NCI-H524 treated with DMSO at 0.1 percent for 48 hours (cell line): ENCODE results near the gene TRIM9.
A peak's percentile ranks its signal among the peaks of the same experiment; 100 is the strongest.
"Not testable (repeated sequence)": the region's sequence is repeated elsewhere in the genome, so short reads cannot be mapped to it uniquely, and the experiment has no call there.

Experiments
- DNase-seq: peaks from one replicate; lab custom pipeline; 2025; lab: John Stamatoyannopoulos, UW

Gene TRIM9

GRCh38 chr14:50963919-50964318 is 131.0 kb downstream of the TRIM9 start:
- DNase-seq: no peak

DNA sequence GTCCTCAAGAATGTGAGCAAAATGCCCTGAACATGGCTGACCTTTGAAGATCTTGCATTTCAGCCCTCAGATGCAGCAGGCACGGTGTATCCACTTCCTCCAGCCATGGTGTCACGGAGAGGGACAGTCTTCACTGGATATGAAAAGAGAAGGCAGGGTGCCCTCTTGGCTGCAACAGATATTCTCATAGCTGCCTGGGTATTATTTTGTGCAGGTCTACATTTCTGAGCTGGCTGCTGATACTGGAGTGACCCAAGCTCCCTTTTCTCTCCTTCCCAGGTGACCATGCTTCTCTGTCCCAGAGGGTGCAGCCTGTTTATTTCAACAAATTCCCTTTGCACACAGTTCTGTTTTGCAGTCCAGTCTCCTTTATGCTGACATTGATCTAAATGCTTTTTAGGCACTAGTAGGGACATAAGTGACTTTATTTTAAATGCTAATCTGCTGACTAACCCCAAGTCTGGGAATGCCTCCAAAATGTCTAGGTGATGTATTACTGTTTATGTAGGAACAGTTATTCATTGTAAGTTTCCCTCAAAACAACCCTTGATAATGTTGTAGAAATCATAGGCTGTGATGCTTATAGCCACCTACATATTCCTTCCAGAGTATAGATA is 133.2 kb downstream of the TRIM9 start:
- no peak for DNase-seq

GRCh38 chr14:50957296-50957695 is 137.6 kb downstream of the TRIM9 start:
- DNase-seq: no peak

DNA sequence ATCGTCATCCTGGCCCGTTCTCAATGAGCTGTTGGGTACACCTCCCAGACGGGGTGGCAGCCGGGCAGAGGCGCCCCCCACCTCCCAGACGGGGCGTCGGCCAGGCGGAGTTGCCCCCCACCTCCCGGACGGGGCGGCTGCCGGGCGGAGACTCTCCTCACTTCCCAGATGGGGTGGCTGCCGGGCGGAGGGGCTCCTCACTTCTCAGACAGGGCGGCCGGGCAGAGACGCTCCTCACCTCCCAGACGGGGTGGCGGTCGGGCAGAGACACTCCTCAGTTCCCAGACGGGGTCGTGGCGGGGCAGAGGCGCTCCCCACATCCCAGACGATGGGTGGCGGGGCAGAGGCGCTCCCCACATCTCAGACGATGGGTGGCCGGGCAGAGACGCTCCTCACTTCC is 138.5 kb downstream of the TRIM9 start:
- DNase-seq: not testable (repeated sequence)

DNA sequence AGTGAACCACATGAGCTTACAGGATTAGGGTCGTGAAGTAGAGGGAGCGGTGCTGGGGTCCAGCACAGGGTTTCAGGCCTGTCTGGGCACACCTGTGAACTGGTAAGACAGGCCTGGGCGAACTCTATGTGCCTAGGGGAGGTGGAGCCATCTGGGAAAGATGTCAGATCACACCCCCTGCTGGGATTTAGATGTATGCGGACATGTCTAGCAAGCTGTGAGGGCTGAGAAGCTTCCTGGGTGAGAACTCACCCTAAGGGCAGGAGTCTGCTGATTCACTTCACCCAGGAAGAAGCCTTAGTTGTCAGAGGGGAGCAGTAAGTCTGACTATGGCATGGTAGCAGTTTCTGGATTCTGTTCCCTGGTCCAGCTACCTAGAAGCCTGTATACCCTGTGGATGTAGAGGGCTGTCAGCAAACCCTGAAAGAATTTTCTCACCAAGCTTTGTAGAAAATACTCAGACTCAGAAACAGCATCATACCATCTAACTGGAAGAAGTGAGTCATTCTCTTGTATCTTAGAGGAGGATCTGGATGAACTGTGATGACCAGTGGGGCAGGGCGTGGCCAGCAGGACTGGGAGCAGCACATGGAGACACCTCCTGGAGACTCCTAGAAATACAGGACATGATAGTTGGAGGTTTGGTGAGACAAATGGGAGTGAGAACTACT is 139.4 kb downstream of the TRIM9 start:
- peak; percentile 44 for DNase-seq

DNA sequence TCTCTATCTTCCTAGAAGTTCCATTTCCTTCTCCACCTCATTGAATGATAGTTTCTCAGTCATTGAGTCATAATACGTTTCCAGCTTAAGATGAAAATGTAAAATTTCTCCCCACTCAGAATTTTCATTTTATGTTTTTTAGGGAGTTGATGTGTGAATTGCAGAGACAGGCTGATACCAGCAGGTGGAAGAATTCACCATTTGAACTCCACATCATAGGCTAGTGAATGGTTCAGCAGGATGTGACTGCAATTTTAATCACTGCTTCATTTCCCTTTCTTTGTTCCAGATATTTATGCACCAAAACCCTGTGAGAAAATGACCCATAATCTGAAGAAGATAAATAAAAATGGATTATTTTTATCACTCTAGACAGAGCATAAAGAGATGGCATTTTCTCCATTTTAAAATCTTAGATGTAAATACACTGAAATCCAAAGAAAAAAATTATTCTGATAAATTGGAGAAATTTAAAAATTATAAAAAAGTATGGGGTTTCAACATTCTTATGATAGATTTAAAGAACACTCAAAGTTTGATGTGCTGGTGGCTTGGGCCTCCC is 140.0 kb downstream of the TRIM9 start:
- DNase-seq: no peak

- DNase-seq: no peak
These were observed 141.4 kb downstream of the TRIM9 start for GRCh38 chr14:50953502-50953901.

GRCh38 chr14:50951032-50951431 is 143.9 kb downstream of the TRIM9 start:
- no peak for DNase-seq

GRCh38 chr14:50948205-50948604 is 146.7 kb downstream of the TRIM9 start:
- no peak for DNase-seq

DNA sequence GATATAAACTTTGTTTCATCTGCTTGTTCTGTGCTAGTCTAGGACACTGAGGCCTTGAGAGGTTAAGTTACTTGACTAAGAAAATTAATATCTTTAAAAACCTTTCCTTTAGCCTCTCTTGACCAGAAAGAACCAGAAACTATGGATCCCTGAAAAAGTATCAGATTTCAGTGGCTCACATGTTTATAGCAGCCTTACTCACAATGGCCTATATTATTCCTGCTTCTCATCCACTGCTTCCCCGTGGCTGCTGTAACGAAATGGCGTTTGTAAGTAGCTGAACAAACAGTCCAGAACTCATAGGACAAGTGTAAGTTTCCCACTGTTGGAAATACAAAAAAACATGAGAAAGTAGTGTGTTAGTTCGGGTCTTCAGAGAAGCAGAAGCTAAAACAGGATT is 147.5 kb downstream of the TRIM9 start:
- no peak for DNase-seq

DNA sequence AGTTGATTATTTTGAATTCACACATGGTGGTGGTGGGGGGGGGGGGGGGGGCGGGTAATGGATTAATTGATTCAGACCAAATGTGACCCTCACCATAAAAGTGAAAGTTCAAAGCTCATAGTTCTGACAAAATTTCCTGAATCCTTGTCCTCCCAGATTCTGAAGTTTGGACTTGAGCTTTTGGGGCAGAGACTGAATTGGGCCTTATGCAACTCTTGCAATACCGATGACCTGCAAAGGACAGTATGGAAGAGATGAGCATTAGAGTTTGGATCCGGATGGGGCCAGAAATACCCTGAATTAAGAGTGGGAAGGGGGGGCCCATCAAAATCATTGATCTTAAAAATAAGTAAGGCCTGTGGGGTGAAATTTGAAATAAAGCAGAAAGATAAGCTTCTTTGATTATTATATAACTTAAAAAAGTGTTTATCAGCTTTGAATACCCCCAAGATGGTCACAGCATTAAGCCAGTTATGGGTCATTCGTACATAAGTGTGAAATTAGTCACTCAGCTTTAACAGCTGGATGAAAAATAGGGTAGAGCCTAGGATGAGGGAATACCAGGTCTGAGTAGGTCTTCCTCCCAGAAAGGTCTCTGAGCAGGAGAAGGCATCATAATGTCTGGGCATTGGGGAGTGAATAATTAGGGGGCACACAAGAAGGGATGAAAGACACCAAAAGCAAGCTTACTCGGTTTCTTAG is 148.5 kb downstream of the TRIM9 start:
- DNase-seq: no peak

DNA sequence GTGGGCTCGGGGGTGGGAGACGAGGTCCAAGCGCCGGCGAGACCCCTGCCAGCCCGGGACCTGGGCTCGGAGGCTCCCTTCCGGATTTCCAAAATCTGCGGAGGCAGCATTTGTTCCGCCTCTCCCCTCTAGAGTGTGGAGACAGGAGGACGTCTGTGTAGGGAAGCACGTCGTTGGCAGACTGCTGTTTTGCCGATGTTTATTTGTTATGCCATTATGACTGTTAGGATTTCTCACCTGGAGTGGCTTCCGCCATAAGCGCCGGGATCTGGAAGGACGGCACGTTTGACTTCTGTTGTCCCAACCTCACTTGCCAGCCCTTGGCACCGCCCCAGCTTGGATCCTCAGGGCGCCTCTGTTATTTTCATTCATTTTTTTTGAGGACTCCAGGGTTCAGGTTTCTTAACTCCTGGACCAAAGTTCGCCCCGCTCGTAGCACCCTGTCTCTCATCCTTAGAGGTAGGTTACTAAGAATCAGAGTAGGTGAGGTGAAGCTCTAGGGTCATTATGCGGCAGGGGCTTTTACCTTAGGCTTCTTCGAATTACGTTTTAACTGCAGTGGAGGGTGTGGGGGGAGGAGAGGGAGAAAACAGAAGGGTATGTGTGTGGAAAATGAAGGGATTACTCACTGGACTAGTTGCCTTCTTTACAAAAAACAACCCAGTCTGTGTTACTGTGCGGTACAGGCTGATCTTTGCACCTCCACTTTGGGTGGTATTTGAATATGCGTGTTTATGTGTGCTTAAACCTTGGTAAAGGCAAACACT is 150.1 kb downstream of the TRIM9 start:
- DNase-seq: no peak

DNA sequence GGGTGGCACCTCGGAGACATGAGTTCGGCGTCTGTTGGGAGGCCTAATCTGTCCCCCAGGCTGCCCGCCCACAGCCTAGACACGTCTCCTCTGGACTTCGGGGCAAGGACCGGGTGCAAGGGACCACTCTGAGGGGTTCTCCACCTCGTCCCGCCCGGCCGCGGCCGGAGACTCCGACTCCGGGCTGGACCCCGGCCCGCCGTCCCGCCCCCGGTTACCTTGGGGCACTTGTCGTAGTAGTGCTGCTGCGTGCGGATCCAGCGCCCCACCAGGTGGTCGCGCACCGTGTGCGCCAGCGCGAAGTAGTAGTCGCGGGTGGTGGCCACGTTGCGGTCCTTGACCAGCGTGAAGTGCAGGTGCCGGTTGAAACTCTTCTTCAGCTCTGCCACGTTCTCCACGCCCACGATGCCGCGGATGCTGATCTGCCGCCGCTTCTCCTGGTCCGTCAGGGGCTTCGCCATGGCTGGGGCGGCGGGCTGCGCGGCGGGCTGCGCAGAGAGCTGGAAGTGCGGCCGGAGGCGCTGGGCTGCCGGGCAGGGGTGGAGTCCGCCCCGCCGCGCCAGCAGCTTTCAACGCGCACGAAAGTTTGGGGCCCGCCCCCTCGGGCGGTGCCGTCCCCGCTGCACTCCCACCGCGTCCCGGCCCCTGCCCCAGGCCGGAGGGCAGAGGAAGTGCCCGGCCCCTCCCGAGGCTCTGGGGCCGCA is 150.8 kb downstream of the TRIM9 start, which contains the start of gene PYGL:
PYGL (minus strand) TSS at position 541 of the 704 bp plus-strand sequence; CDS start at position 461, 80 bp downstream.
- DNase-seq: no peak

DNA sequence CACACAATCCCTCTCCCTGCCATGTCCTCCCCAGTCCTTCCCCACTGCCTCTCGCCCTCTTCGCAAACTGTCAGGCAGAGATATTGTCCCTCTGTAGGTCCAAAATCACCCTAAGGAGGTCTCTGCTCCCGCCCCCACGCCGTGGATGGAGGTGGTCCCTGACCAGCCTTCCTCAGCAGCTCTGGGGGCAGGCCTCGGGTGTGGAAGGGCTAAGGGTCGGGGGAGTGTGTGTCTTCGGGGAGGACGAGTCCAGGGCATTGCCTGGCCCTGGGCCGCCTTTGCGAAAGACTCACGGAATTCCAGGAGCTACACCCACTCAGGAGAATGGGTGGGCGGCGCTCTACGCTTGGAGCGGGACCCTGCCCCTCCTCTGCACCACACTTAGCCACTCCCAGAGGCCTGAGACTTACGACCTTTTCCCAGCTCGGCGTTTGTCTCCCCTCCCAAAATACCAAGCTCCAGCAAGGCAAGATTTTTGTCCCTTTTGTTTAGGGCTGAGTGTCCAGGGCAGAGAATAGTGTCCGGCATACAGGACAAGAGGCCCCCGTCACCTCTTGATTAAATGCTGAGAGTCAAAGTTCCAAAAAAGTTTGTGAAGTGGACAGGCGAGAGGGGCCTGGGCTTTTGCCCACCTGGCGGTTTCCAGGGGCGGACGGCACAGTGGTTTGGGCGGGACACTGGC is 151.5 kb downstream of the TRIM9 start:
- no peak for DNase-seq

DNA sequence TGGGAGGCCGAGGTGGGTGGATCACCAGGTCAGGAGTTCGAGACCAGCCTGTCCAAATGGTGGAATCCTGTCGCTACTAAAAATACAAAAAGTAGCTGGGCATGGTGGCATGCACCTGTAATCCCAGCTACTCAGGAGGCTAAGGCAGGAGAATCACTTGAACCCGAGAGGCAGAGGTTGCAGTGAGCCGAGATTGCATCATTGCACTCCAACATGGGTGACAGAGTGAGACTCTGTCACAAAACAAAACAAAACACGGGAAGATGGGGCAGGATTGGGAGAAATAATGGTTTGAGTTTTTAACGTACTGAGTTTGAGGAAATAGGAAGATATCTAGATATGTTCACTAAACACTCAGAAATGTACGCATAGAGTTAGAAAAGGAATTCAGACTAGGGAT is 153.3 kb downstream of the TRIM9 start:
- not testable (repeated sequence) for DNase-seq

- no peak for DNase-seq
These were observed 153.8 kb downstream of the TRIM9 start for GRCh38 chr14:50941151-50941550.

DNA sequence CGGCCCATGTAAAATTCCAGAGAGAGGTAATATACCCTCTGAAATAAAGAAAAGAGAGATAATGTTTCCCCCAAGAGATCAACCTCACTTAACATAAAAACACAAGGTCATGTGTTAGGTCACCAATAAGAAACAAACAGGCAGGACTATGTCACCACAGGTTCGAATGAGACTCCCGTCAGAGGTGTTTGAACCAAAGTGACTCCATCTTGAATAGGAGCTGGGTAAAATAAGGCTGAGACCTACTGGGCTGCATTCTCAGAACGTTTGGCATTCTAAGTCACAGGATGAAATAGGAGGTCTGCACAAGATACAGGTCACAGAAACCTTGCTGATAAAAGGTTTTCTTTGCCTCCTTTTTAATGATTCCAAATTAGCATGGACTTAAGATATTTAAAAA is 157.1 kb downstream of the TRIM9 start:
- no peak for DNase-seq

DNA sequence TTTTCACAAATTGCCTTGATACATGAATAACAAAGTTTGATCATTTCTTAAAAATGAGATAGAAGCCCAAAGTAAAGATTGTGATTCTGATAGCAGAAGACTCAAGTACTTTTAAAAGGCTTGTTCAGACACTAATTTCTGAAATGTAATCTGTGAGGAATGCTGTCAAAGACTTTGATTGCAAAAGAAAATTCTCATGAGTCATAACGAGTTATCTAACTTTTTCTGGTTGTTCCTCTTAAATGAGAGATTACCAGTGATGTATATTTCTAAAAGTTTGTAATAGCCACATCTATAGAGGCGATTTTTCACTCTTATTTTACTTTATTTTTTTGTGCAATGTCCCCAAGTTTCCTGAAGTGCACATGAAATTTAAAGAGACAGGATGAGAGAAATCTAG is 157.6 kb downstream of the TRIM9 start:
- DNase-seq: no peak

DNA sequence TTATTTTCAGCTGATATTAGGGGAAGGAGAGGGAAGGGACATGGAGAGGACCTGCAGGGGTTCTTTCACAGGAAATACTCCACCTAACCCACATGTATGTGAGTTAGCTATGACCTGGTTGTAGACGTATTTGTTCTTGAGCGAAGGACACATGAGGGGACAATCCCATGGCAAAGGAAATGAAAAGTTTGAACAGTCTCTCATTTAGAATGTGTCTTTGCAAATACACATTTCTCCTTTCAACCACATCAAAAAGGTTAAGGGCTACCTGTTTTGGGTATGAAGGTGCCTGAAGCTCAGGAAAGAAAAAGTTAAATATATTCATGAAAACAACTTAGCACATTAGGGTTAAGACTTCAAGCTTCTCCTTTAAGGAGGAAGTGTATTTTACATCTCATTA is 158.0 kb downstream of the TRIM9 start:
- no peak for DNase-seq

DNA sequence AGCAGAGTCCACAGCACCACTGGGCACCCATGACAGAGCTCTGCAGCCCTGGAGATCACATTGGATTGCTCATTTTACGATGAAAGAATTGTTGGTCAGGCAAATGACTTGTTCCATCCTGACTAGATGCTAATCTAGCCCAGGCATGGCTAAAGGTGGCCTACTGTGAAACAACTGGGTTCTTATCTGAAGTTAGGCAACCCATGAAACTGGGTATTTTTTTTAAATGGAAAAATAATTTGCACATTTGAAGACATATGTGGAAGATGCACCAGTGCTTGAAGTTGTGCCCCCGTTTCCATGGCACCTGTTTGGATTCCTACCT is 158.9 kb downstream of the TRIM9 start:
- DNase-seq: no peak
